GM18517 (cell line): ENCODE measurements around the gene PGLYRP4.

Source experiments
- ATAC-seq: cut with Tn5 transposase; IDR thresholded peaks from one replicate; pipeline ENCODE4 v1.9.1; 2021; ENCODE audit warnings: mild to moderate bottlenecking, moderate library complexity; ENCODE audit not compliant: unreplicated experiment

Gene PGLYRP4, protein sequence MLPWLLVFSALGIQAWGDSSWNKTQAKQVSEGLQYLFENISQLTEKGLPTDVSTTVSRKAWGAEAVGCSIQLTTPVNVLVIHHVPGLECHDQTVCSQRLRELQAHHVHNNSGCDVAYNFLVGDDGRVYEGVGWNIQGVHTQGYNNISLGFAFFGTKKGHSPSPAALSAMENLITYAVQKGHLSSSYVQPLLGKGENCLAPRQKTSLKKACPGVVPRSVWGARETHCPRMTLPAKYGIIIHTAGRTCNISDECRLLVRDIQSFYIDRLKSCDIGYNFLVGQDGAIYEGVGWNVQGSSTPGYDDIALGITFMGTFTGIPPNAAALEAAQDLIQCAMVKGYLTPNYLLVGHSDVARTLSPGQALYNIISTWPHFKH

DNA sequence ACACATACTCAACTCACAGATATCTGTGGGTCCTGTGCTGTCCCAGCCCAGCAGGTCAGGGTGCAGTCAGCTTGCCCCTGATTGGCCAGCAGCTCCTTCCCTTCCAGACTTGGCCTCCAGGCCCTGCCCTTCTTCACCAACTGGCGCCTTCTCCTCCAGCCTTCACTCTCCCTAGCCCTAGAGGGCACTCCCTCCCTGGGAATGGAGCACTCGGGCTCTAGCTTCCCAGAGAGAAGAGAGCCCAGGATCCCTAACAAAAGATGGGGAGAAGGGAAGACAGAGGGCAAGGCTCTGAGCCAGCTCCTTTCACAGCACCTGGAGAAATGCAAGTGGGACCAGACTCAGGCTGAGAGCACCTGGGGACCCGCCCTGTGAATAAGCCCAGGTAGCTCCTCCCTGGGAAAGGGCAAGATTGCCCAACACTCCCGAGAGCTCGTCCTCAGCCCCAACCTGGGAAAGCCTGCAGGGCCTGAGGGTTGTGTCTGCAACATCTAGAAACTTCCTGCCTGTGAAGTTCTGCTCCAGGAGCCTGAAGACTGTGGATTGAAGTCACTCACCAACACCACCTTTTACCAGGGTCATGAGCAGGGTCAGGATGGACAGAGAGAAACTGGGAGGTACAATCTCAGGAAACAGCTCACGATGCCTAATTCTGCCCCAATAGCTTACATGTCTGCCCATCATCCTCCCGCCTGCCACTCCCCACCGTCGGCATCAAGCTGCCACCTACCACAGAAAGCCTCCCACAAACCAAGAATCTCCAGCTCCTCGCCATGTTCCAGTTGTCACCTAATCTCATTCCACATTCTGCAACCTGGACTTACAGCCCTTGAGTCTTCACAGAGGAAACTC lies at the start of gene PGLYRP4:
Gene PGLYRP4, minus strand, starts transcription at position 331 of the 852 bp plus-strand sequence. CDS start 909 bp downstream, outside the sequence.
- no peak for ATAC-seq

GRCh38 chr1:153397924-153398651 lies 49.4 kb upstream of the PGLYRP4 start:
- ATAC-seq = no peak

DNA sequence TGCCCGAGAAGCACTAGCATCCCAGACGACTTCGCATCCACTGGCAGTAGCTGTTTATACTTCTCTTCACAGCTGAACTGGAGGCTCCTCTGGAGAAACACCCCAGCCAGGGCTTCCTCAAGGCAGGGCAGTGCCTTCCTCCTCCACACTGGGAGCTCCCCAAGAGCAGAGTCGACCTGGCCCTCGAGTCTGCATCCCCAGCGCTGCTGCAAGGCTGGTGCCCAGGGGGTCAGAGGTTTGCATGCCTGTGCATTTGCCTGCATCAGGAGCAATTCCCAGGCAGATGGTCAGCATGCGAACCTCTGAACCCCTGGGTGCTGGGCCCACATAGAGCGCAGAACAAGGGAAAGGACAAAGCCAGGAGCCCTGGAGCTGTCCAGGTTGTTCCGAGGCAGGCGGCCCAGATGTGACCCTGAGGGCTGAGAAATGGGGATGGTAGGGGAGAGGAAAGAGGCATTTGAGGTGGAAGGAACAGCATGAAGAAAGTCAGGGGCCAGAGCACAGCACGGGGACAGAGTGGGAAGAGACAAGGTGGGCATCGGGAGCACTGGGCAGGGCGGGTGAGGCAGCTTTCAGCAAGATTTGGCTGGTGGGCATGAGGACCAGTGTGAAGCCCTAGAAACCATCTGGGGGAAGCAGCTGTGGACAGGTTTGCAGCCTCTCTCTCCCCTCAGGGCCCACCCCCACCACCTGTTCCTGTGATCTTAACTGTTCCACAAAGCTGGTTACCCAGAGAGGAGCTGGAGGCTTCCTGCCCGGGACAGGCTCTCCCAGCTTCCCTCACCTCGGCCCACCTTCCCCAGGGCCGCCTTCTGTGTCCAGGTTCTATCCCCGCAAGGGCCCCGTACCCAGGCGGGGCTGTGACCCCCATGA lies 48.6 kb upstream of the PGLYRP4 start:
- no peak for ATAC-seq

DNA sequence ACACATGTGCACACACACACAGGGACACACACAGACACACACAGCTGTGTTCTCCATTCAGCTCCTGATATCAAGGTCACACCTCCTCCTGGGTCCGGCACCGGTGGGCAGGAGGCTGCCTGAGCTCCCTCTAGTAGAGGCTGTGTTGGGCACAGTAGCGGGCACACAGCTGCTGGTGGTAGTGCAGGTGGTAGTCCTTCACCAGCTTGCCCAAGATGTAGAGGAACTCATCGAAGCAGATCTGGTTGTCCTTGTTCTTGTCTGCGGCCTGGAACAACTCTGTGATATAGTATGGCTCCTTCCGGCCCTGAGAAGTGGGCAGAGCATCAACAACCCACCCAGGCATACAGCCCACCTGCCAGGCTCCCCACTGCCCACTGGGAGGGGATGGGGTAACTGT lies 47.8 kb upstream of the PGLYRP4 start:
- no peak for ATAC-seq

- ATAC-seq = no peak
Measured at GRCh38 chr1:153395776-153396175, 47.1 kb upstream of the PGLYRP4 start.

GRCh38 chr1:153395136-153395685 lies 46.6 kb upstream of the PGLYRP4 start:
- ATAC-seq = no peak

- ATAC-seq = no peak
Measured at GRCh38 chr1:153394391-153394790, 45.8 kb upstream of the PGLYRP4 start.

- ATAC-seq = no peak
Measured at GRCh38 chr1:153393926-153394325, 45.3 kb upstream of the PGLYRP4 start.

DNA sequence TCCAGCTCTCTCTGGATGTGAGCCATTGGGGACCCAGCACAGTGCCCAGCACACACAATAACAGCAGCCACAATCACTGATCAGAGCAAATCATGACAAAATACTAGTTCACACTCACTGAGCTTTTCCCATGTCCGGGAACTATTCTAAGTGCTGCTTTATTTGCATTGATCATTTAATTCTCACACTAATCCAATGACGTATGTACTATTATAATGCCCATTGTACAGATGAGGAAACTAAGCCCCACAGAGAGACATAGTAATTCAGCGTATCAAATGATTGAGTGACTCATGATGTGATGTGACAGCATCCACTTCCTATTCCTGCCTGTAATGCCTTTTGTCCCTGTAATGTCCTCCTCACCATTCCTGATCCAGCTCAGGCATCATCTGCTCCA lies 44.2 kb upstream of the PGLYRP4 start:
- no peak for ATAC-seq

- no peak for ATAC-seq
Measured at GRCh38 chr1:153392258-153392657, 43.6 kb upstream of the PGLYRP4 start.

GRCh38 chr1:153390938-153391710 lies 42.5 kb upstream of the PGLYRP4 start, which contains the start of gene S100A8:
Gene S100A8, minus strand, starts transcription at chr1:153391073. Its CDS starts 538 bp downstream, at chr1:153390535.
- no peak for ATAC-seq

DNA sequence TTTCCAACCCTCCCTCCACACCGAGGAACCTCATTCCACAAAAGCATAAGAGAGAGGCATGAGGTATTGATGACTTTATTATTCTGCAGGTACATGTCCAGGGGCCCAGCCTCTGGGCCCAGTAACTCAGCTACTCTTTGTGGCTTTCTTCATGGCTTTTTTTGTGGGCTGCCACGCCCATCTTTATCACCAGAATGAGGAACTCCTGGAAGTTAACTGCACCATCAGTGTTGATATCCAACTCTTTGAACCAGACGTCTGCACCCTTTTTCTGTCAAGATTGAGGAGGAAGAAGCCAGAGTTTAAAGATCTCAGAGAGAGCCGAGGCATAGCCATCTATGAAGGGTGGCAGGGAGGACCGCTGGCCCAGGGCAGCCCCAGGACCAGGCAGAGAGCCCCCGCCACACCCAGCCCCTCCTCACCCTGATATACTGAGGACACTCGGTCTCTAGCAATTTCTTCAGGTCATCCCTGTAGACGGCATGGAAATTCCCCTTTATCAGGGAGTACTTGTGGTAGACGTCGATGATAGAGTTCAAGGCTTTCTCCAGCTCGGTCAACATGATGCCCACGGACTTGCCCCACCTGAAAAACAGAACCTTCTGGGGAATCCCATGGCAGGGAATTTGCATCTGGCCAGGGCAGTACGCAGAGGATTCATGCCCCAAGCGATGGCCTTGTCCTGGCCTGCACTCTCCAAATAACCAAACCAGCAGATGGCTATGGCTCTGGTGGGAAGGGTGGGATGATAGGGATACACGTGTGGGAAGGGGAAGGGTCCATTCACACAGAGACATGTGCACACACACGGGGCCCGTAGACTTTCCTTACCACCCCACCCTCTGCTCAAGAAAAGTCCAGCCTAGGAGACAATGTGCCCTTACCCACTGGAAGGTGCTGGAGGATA lies 41.6 kb upstream of the PGLYRP4 start:
- ATAC-seq = no peak

GRCh38 chr1:153389401-153389800 lies 40.8 kb upstream of the PGLYRP4 start:
- no peak for ATAC-seq

DNA sequence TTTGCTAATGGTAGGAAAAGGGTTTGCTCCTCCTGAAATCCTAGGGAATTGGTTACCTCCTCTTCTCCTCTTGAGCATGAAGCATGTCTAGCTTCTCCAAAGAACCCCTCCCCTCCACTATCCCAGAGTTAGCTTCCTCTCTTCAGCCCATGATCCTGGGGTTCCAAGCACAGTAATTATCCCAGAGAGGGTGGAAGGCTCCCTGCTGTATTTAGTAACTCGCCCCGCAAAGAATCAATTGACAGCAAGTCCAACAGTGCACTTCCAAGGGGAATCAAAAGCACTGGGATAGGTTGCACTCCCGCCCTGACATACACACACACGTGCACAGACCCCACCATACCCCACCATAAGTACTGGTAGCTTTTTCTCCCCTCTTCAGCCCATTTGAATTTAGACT lies 39.1 kb upstream of the PGLYRP4 start:
- ATAC-seq = no peak

DNA sequence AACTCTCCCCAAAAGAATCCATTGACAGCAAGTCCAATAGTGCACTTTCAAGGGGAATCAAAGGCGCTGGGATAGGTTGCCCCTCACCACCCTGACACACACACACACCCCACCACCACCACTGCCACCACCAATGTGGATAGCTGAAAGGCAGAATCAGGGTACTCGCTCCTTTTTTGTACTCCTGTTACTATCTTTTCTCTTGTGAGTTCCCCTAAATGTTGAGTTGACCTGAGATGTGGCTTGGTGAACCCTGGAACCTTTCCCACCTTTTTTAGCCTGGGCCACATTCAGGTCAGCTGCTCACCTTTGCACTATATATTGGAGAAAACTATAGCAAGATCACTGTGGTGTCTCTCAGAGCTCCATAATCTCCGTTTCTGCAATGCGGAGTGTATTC lies 38.4 kb upstream of the PGLYRP4 start:
- no peak for ATAC-seq

- ATAC-seq = no peak
Measured at GRCh38 chr1:153386500-153386901, 37.9 kb upstream of the PGLYRP4 start.

DNA sequence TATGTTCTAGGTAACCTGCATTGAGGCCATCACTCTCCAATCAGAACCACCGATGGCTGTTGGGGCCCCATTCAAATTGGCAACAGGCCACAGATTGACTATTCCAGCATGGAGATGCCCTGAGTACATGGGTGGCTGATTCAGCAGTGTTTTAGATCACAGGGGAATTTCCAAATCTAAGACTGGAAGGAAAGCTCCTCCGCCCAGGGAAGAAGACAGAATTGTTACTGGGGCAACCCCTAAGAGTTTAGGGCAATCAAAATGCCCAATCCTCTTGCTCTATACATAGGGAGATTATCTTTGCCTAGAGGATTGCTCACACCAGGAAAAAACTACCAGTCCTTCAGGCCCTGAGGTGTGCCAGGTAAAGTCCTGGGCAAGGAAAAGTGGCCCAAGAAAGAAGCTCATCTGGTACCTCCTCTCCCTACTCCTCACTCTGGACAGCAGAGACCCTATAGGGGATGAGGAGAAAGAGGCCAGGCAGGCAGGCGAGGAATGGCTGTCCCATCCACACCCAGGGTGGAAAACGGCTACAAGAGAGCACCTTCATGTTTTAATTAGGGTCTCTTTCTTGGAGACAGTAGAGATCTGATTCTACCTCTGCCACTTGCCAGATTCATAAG lies 36.4 kb upstream of the PGLYRP4 start:
- ATAC-seq = no peak

DNA sequence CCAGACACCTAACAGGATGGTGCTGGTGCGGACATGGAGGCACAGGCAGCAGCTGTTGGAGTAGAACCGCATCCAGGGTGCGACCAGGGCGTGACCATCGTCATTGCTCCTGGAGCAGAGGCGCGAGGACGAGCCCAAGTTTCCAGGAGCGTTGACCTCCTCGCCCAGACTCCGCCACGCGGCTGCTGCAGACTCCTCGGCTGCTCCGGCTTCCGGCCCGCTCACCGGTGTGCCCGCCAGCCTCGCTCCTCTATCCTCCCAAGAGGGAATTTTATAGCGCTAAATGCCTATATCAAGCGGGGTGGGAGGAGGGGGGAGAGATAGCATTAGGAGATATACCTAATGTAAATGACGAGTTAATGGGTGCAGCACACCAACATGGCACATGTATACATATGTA lies 32.1 kb upstream of the PGLYRP4 start:
- no peak for ATAC-seq
